ENCODE measurements around the gene CHD9.
"Not testable (repeated sequence)": the region's sequence is repeated elsewhere in the genome, so short reads cannot be mapped to it uniquely, and the experiment has no call there.

The CHD9 gene

GRCh38 chr16:53207810-53208752, 153.3 kb downstream of the CHD9 start:
- DNase-seq (ENCODE audit: low read depth in 2 of 2) = no peak

- no peak for DNase-seq (ENCODE audit: low read depth in 2 of 2)
Observed at GRCh38 chr16:53209429-53209828, 154.6 kb downstream of the CHD9 start.

- DNase-seq (ENCODE audit: low read depth in 2 of 2) = no peak
Observed at GRCh38 chr16:53209877-53210276, 155.1 kb downstream of the CHD9 start.

- no peak for DNase-seq (ENCODE audit: low read depth in 2 of 2)
Observed at GRCh38 chr16:53211253-53211652, 156.5 kb downstream of the CHD9 start.

- no peak for DNase-seq (ENCODE audit: low read depth in 2 of 2)
Observed at GRCh38 chr16:53212893-53213223, 158.1 kb downstream of the CHD9 start.

GRCh38 chr16:53213542-53213941, 158.8 kb downstream of the CHD9 start:
- DNase-seq (ENCODE audit: low read depth in 2 of 2) = no peak

- DNase-seq (ENCODE audit: low read depth in 2 of 2) = no peak
Observed at GRCh38 chr16:53216798-53217197, 162.0 kb downstream of the CHD9 start.

- no peak for DNase-seq (ENCODE audit: low read depth in 2 of 2)
Observed at GRCh38 chr16:53219371-53219770, 164.6 kb downstream of the CHD9 start.

- no peak for DNase-seq (ENCODE audit: low read depth in 2 of 2)
Observed at GRCh38 chr16:53219795-53220454, 165.1 kb downstream of the CHD9 start.

GRCh38 chr16:53220585-53220984, 165.8 kb downstream of the CHD9 start:
- DNase-seq (ENCODE audit: low read depth in 2 of 2) = no peak

GRCh38 chr16:53224951-53225533, 170.3 kb downstream of the CHD9 start:
- no peak for DNase-seq (ENCODE audit: low read depth in 2 of 2)

- DNase-seq (ENCODE audit: low read depth in 2 of 2) = no peak
Observed at GRCh38 chr16:53232826-53233529, 178.2 kb downstream of the CHD9 start.

- no peak for DNase-seq (ENCODE audit: low read depth in 2 of 2)
Observed at GRCh38 chr16:53234836-53235235, 180.0 kb downstream of the CHD9 start.

GRCh38 chr16:53235851-53236250, 181.1 kb downstream of the CHD9 start:
- no peak for DNase-seq (ENCODE audit: low read depth in 2 of 2)

- no peak for DNase-seq (ENCODE audit: low read depth in 2 of 2)
Observed at GRCh38 chr16:53249331-53249730, 194.5 kb downstream of the CHD9 start.

- DNase-seq (ENCODE audit: low read depth in 2 of 2) = no peak
Observed at GRCh38 chr16:53257001-53257400, 202.2 kb downstream of the CHD9 start.

GRCh38 chr16:53258809-53259208, 204.0 kb downstream of the CHD9 start:
- no peak for DNase-seq (ENCODE audit: low read depth in 2 of 2)

GRCh38 chr16:53261276-53261675, 206.5 kb downstream of the CHD9 start:
- DNase-seq (ENCODE audit: low read depth in 2 of 2) = no peak

- no peak for DNase-seq (ENCODE audit: low read depth in 2 of 2)
Observed at GRCh38 chr16:53262645-53263044, 207.9 kb downstream of the CHD9 start.

GRCh38 chr16:53266156-53266555, 211.4 kb downstream of the CHD9 start:
- no peak for DNase-seq (ENCODE audit: low read depth in 2 of 2)

GRCh38 chr16:53278498-53278897, 223.7 kb downstream of the CHD9 start:
- DNase-seq (ENCODE audit: low read depth in 2 of 2) = not testable (repeated sequence)

GRCh38 chr16:53281280-53281679, 226.5 kb downstream of the CHD9 start:
- no peak for DNase-seq (ENCODE audit: low read depth in 2 of 2)

All from stimulated activated CD4-positive, alpha-beta T cell treated with anti-CD3 and anti-CD28 coated beads, Interleukin-4, amount 100 ng/mL, for 48 hours (primary cell).